ENCODE results near the gene DDX53.

- no peak for TF ChIP-seq CTCF (IDR thresholded peaks at IDR 0.05)
- no peak for TF ChIP-seq POLR2A (IDR thresholded peaks at IDR 0.05)
- no peak for TF ChIP-seq POLR2AphosphoS5 (IDR thresholded peaks at IDR 0.05)
- TF ChIP-seq EP300 (IDR thresholded peaks at IDR 0.05; ENCODE audit: low read depth) = no peak
These were observed 25.1 kb upstream of the DDX53 start for GRCh38 chrX:22974616-22975015.

Data from transverse colon (tissue), 4 donors.